Measurements from ENCODE around the gene BABAM2. TPM values are rescaled to one million over a fixed set of nuclear protein-coding genes. Genes with fewer than 3 reads are reported as not detected.

The BABAM2 gene
- total RNA-seq, 2 donors from 2014 or later = 36.4 to 40.9 TPM

- H3K9ac ChIP-seq (ENCODE audit: extremely low read depth, low read length, poor library complexity, severe bottlenecking) = no peak overlapping the region
- no peaks in the 10 kb centered on the region for H3K9me3 ChIP-seq (ENCODE audit: control insufficient read depth, low read length)
- H3K4me3 Mint-ChIP-seq = peak overlapping the region; percentile 98
- H3K27me3 ChIP-seq (ENCODE audit: control insufficient read depth, insufficient read depth, low read length, poor library complexity, severe bottlenecking) = no peaks in the 10 kb centered on the region
- no peak for DNase-seq
- H3K36me3 ChIP-seq (ENCODE audit: control insufficient read depth, insufficient read depth, low read length) = no peaks in the 10 kb centered on the region
- no peak overlapping the region for H3K27ac ChIP-seq (ENCODE audit: low read depth, low read length)
- H3K4me1 Mint-ChIP-seq = peaks cover 5% of the 10 kb centered on the region
- H3K4me1 ChIP-seq (ENCODE audit: control insufficient read depth, insufficient read depth, low read length) = no peaks in the 10 kb centered on the region
- H3K36me3 Mint-ChIP-seq (ENCODE audit: low read depth) = peaks cover 4% of the 10 kb centered on the region
- no peaks in the 10 kb centered on the region for H3K9me3 Mint-ChIP-seq
- 67 to 93% methylated on average over 1 to 5 of the region's 5 CpGs for WGBS, 2 experiments (ENCODE audit: insufficient coverage in 1 of 2, insufficient read length in 1 of 2)
- no peak overlapping the region for H3K27ac Mint-ChIP-seq
- H3K27me3 Mint-ChIP-seq (ENCODE audit: insufficient read depth) = no peaks in the 10 kb centered on the region
- peak overlapping the region; percentile 94 for H3K4me3 ChIP-seq (ENCODE audit: low read length)
- no peak for TF ChIP-seq CTCF (conservative IDR thresholded peaks at IDR 0.05)
These were observed 1.2 kb downstream of the BABAM2 start for GRCh38 chr2:27891673-27892105.

- H3K27ac ChIP-seq (ENCODE audit: low read depth, low read length) = no peak overlapping the region
- H3K4me3 ChIP-seq (ENCODE audit: low read length) = no peak overlapping the region
- DNase-seq = no peak
- no peak overlapping the region for H3K9ac ChIP-seq (ENCODE audit: extremely low read depth, low read length, poor library complexity, severe bottlenecking)
- H3K27me3 ChIP-seq (ENCODE audit: control insufficient read depth, insufficient read depth, low read length, poor library complexity, severe bottlenecking) = no peaks in the 10 kb centered on the region
- Mint-ChIP-seq H3K27ac (no peak overlapping the region), H3K9me3 (no peaks in the 10 kb centered on the region), H3K27me3 (ENCODE audit: insufficient read depth) (no peaks in the 10 kb centered on the region), H3K4me1 (peaks cover 5% of the 10 kb centered on the region), H3K4me3 (no peak overlapping the region), H3K36me3 (ENCODE audit: low read depth) (peaks cover 11% of the 10 kb centered on the region)
- peaks cover under 1% of the 10 kb centered on the region for H3K36me3 ChIP-seq (ENCODE audit: control insufficient read depth, insufficient read depth, low read length)
- H3K4me1 ChIP-seq (ENCODE audit: control insufficient read depth, insufficient read depth, low read length) = no peaks in the 10 kb centered on the region
- H3K9me3 ChIP-seq (ENCODE audit: control insufficient read depth, low read length) = no peaks in the 10 kb centered on the region
- TF ChIP-seq CTCF (conservative IDR thresholded peaks at IDR 0.05) = no peak
- WGBS, 2 experiments (ENCODE audit: insufficient coverage in 1 of 2, insufficient read length in 1 of 2) = 87 to 92% methylated on average over 2 to 3 of the region's 3 CpGs
These were observed 2.5 kb downstream of the BABAM2 start for GRCh38 chr2:27893006-27893405.

- TF ChIP-seq CTCF (conservative IDR thresholded peaks at IDR 0.05) = no peak
- peaks cover 6% of the 10 kb centered on the region for H3K36me3 ChIP-seq (ENCODE audit: control insufficient read depth, insufficient read depth, low read length)
- no peaks in the 10 kb centered on the region for H3K27me3 Mint-ChIP-seq (ENCODE audit: insufficient read depth)
- H3K27ac Mint-ChIP-seq = no peak overlapping the region
- no peak overlapping the region for H3K4me3 ChIP-seq (ENCODE audit: low read length)
- H3K27ac ChIP-seq (ENCODE audit: low read depth, low read length) = no peak overlapping the region
- H3K9me3 Mint-ChIP-seq = no peaks in the 10 kb centered on the region
- no peaks in the 10 kb centered on the region for H3K27me3 ChIP-seq (ENCODE audit: control insufficient read depth, insufficient read depth, low read length, poor library complexity, severe bottlenecking)
- no peak overlapping the region for H3K9ac ChIP-seq (ENCODE audit: extremely low read depth, low read length, poor library complexity, severe bottlenecking)
- H3K36me3 Mint-ChIP-seq (ENCODE audit: low read depth) = peaks cover 11% of the 10 kb centered on the region
- no peak for DNase-seq
- no peaks in the 10 kb centered on the region for H3K4me1 Mint-ChIP-seq
- no peaks in the 10 kb centered on the region for H3K9me3 ChIP-seq (ENCODE audit: control insufficient read depth, low read length)
- no peak overlapping the region for H3K4me3 Mint-ChIP-seq
- H3K4me1 ChIP-seq (ENCODE audit: control insufficient read depth, insufficient read depth, low read length) = no peaks in the 10 kb centered on the region
These were observed 7.2 kb downstream of the BABAM2 start for GRCh38 chr2:27897717-27898116.

All from endodermal cell (in vitro differentiated cells).